NCI-H226 (cell line): ENCODE measurements around the gene C19orf25.
"Not testable (repeated sequence)": the region's sequence is repeated elsewhere in the genome, so short reads cannot be mapped to it uniquely, and the experiment has no call there.

ENCODE experiments used
- DNase-seq: peaks from one replicate; pipeline ENCODE4 v3.0.0-alpha.2; 2015

The C19orf25 gene

DNA sequence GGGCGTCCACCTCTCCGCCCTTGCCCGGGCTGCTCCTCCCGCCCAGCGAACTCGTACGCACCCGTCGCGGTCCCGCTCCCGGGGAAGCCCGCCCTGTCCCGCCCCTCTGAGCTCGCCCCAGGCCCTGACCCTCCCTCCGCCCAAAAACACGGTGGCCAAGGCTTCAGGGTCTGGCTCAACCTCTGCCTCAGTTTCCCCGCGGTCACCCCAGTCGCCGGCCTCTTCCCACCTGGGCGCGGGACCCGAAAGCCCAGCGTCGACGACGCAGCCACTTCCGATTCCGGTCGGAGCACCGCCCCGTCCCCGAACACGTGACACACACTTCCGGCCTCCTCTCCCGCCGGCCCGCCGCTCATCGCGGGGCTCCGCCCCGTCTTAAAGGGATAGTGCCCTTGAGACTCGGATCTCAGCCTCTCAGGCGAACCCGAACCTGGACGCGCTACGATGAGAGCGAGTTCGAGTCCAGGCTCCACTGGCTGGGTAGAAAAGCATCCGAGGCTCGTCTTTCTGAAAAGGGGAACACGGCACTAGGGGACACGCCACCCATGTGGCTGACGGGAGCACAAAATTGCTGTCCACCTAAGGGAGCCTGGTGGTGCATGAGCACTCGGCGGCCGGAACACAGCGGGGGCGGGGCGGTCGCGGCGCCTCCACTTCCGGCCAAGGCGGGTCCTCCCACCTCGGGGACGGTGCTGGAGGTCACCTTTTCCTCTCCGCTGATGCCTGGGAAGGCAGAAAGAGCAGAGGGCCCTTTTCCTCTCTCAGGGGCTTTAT lies at the start of gene C19orf25:
Gene C19orf25 (minus strand): TSS at position 282 of the 774 bp plus-strand sequence. CDS start 312 bp downstream, outside the sequence.
- DNase-seq = peak; percentile 93

DNA sequence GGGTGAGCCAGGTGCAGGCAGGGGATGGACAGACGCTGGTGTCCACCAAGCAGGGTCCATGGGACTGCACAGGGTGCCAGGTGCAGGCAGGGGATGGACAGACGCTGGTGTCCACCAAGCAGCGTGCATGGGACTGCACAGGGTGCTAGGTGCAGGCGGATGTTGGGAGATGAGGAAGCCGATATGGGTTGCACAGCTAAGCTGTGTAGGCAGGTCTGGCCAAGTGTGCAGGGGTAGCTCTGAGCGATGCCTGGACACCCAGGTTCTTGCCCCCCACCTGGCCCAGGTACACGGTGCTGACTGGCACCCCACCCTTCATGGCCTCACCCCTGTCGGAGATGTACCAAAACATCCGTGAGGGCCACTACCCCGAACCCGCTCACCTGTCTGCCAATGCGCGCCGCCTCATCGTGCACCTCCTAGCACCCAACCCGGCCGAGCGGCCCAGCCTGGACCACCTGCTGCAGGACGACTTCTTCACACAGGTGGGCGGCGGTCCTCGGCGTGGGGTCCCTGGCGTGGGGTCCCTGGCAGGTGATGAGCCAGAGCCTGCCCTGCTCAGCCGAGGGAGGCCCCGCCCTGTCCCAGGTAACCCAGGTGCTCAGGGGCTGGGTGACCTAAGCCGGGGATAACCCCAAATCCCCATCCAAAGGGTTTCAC lies 48.8 kb upstream of the C19orf25 start:
- DNase-seq = no peak

DNA sequence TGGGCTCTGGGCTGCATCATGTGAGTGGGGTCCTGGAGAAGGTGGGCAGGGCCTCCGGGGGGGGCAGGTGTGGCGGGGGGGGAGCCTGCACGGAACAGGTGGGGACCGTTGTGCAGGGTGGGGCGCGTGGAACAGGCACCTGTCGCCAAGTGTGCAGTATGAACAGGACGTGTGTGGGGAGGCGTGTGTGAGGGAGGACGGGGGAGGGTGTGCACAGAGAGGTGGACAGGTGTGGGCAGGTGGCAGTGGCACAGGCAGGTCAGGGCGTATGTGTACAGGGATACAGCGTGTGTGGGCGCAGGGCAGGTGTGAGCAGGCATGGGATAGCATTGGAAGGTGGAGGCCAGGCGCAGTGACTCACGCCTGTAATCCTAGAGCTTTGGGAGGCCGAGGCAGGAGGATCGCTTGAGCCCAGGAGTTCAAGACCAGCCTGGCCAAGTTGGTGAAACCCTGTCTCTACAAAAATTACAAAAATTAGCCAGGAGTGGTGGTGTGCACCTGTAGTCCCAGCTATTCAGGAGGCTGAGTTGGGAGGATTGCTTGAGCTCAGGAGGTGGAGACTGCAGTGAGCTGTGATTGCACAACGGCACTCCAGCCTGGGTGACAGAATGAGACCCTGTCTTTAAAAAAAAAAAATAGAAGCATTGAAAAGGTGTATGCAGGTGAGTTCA lies 48.1 kb upstream of the C19orf25 start:
- no peak for DNase-seq

DNA sequence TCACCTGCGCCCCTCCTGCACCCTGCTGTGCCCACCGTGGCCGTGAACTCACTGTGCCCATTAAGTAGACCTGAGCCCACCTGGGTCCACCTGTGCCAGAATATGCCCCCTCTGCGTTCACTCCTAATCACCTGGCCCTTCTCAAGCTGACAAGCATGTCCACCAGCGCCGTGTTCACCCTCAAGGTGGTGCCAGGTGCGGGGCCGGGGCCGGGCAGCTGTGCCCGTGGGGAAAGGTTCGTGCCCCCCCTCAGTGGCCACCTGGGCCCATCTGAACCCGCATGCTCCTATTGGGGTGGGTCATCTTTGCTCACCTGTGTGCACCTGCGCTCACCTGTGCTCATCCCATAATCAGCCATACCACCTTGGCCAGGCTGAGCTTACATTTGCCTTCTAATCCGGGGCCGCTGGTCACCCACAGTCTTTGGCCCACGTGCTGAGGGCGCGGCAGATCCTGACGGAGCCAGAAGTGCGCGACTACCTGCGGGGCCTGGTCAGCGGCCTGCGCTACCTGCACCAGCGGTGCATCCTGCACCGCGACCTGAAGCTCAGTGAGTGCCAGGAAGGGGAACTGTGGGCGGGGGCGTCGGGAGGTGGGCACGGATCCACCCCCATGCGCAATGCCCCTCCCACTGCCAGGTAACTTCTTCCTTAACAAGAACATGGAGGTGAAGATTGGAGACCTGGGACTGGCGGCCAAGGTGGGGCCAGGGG lies 47.2 kb upstream of the C19orf25 start:
- DNase-seq = no peak

DNA sequence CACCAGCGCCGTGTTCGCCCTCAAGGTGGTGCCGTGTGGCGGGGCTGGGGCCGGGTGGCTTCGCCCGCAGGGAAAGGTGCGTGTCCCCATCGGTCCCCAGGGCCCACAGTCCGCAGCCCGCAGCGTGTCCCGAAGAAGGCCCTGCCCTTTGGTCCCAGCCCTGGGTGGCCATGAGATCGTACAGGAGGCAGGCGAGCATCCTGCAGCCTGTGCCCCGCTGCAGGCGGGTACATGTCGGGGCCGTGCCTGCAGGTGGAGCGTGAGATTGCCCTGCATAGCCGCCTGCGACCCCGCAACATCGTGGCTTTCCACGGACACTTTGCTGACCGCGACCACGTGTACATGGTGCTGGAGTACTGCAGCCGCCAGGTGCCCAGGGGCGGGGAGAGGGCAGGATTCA lies 46.3 kb upstream of the C19orf25 start:
- DNase-seq = no peak

DNA sequence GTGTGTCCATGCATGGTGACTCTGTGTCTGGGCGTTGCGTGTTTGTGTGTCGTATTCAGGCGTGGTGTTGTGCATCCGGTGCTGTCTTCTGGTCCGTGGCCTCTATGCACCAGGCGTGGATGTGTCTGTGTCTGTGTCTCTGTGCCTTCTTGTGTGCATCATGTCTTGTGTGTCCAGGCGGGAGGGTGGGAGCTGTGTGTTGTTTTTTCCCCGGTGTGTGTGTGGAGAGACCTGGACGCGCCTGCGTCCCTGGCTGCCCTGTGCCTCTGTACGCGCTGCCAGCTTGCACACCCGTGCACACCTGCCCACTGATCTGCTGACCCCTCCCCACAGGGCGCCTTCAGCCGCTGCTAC lies 45.9 kb upstream of the C19orf25 start:
- no peak for DNase-seq

DNA sequence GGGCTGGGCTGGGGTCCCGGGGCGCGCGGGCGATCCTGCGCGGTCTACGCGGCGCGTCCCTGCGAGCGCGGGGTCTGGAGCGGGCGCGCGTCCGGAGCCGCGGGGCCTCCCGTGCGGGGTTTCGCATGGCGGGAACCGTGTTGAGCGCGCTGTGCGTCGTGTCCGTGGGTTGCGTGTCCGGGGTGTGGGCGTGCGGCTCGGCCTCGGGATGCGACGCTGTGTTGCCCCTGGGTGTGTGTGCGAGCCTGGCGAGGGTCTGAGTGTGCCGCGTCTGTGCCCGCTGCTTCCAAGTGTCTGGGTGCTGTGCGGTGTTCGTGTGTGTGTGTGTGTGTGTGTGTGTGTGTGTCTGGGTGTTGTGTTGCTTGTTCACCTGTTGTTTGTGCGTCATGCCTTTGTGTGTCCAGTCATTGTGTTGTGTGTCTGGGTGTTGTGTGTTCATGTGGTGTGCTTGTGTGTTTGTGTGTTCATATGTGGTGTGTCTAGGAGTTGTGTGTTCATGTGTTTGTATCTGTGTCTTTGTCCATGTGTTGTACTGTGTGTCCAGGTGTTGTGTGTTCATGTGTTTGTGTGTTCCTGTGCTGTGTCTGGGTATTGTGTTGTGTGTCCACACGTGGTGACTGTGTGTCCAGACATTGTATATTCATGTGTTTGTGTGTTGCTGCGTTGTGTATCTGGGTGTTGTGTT lies 45.4 kb upstream of the C19orf25 start:
- DNase-seq = no peak

DNA sequence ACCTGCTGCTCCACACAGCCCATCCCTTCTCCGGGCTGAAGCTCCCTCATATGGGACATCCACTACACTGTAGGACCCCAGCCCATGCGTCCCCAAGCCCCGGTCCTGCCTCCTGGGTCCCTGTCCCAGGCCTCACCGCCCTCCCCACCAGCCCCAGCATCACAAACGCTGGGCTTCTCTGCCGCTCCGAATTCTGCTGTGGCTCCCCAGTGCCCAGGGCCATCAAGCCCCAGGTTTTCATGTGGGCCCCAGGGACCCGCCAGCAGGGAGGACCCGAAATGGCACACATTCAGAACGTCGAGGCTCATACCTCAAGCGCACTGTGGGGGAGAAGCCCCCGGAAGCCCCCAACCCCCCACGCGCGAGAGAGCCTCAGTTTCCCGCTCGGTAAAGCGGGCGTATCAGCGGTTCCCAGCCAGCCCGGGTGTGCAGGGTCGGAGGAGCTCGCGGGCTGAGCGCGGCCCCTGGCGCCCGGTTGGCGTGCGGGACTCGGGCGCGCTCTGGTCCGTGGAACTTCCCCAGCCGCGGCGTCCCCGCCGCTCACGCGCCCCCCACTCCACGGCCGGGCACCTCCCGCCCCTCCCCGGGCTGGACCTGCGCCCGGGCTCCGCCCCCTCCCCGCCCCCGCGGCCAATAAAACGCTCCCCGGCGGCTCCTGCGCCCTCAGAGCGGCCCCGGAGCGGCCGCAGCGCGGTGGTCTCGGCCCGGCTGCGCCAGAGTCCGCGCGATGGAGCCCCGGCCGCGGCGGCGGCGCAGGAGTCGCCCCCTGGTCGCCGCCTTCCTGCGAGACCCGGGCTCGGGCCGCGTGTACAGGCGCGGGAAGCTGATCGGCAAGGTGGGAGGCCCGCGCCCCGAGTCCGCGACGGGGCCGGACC lies 44.6 kb upstream of the C19orf25 start, which contains the start of gene PLK5:
Gene PLK5 (plus strand): TSS at position 666 of the 875 bp plus-strand sequence. CDS start 2,920 bp downstream, outside the sequence.
- no peak for DNase-seq

DNA sequence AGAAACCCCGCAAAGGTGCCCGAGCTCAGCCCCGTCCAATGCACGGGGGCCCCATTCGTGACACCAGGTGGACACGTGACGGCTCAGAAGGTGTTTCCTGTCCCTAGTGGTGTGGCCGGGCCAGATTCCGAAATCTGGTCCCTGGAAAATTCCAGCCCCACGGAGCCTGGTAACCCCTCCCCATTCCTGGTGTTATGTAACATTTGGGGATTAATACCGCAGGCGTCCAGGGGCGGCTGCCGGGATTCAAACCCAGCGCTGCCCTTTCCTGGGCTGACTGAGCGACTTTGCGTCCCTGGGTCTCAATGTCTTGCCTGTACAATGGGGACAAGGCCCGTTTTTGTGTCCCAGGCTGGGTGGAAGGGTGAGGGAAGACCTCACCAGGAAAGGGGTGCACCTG lies 43.8 kb upstream of the C19orf25 start:
- DNase-seq = no peak

DNA sequence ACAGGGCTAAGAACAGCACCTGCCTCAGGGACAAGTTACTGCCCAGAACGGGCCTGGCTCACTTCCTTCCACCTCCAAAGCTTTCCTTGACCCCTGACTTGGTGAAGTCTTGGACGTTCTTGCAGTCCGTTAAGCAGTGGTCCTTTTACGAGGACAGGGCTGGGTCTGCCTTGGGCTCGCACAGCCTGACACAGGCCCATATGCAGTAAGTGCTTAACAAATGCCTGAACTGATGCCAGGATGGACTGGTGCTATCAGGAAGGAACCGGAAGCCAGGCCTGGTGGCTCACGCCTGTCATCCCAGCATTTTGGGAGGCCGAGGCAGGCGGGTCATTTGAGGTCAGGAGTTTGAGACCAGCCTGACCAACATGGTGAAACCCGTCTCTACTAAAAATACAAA lies 43.0 kb upstream of the C19orf25 start:
- DNase-seq = no peak

DNA sequence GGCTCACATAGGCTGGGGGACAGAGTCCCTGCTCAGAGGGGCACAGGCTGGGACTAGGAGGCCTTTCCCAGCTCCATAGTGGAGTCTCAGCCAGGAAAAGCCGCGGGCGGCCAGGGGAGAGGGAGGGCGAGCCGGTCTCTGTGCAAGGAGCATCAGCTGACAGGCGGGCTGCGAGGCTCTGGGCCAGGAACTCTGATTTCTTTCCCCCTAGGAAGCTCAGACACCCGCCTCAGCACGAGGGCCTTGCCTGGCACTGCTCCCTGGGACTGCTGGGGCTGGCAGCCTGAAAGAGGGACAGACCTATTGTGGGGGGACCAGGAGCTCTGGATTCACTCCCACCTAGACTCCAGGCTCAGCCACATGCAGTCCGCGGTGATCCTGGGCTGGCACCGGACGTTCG lies 42.6 kb upstream of the C19orf25 start:
- DNase-seq = no peak

DNA sequence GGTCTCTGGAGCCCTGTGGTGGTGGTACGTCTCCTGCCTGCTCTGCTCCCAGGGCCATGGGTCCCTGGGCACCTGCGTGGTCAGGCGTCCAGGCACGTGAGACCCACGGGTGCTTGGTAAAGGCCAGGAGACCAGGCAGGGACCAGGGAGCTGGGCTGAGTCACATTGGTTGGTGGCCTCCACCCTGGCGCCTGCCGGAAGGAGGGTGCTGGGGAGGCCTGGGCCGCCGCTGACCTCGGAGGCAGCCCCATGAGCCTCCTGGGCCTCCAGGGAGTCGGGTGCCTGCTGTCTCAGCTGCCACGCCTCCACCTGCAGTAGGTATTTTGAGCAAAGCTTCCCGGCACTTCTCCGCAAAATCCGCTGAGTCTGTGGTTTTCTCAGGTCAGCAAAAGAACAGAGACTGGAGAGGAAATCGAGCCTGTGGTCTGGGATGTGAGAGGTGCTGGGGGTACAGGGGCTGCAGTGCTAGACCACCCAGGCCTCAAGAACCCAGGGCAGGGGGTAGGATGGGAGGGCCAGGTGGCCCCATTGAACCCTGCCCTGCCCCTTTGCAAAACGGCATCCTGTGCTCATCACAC lies 41.3 kb upstream of the C19orf25 start:
- no peak for DNase-seq

DNA sequence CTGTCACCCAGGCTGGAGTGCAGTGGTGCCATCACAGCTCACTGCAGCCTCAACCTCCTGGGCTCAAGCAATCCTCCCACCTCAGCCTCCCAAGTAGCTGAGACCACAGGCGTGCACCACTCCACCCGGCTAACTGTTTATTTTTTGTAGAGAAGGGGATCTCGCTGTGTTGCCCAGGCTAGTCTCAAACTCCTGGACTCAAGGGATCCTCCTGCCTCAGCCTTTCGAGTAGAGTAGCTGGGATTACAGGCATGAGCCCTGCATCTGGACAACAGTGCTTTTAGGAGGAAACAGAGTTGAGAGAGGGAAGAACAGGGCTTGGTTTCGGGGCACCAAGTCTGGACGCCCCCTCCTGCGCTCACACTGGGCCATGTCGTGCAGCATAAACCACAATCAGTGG lies 40.8 kb upstream of the C19orf25 start:
- DNase-seq = not testable (repeated sequence)

DNA sequence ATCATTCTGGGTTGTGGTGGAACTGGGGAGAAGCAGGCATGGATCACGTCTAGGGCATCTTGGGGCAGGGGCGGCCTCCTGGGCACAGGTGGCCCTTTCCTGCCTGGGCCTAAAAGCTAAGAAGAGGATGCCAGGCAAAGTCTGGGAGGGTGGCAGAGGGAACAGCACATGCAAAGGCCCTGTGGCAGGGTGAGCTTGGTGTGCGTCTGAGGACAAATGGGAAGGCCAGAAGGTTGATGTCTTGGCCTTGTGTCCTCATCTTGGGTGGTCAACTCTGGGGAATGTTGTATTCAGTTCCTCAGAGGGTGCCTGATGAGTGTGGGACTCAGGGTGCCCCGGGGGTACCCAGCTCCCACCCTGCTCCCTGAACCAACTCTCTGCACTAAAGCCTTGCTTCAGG lies 39.5 kb upstream of the C19orf25 start:
- no peak for DNase-seq

DNA sequence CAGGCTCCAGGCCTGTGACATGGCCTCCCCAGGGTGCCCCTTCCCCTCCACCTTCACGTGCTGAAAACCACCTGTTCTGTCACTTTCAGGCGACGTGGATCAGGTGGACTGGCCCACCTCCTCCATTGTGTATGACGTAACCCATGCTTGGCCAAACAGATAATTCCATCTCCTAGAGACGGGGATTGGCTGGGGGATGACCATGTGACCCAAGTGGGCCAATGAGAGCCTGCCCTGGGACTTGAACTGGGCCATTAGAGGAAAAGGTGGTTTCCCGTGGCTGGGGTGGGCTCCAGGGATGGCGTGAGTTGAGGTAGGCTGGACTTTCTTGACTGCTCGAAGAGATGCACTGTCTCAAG lies 37.4 kb upstream of the C19orf25 start:
- DNase-seq = no peak

DNA sequence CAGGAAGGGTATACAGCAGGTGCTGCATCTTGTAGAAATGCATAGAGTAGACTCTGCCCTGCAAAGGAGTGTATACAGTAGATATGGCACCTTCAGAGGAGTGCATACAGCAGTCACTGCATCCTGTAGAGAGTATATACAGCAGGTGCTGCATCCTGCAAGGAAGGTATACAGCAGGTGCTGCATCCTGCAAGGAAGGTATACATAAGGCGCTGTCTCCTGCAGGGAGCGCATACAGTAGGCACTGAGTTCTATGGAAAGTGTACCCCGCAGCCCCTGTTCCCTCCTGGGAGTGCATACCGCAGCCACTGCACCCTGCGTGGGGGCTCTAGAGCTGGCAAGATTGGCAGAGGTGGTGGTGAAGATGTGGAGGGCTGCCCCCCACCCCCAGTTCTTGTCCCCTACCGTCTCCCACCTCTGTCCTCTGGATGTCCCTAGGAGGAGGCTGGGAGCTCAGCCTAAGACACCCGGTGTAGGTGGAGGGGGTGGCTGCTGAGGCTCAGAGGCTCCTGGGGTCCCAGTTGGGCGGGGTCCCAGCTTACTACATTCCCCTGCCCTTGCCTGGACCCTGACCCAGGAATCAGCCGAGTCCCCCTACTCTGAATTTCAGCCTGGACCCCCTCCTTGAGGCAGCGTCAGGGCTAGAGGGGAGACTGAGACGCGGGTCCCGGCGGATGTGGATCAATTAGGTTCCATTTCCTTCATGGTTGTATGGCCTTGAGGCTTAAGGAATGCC lies 36.1 kb upstream of the C19orf25 start:
- DNase-seq = no peak

DNA sequence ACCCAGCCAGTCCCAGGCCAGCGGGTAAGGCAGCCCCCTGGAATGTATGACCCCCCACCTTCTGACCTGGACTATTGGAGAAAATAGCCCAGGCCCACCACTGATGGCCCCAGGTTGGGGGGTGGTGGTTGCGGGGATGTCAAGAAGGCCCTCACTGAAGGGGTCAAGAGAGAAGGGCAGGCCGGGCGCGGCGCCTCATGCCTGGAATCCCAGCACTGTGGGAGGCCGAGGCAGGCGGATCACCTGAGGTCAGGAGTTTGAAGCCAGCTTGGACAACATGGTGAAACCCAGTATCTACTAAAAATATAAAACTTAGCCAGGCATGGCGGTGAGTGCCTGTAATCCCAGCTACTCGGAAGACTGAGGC lies 35.3 kb upstream of the C19orf25 start:
- DNase-seq = no peak

DNA sequence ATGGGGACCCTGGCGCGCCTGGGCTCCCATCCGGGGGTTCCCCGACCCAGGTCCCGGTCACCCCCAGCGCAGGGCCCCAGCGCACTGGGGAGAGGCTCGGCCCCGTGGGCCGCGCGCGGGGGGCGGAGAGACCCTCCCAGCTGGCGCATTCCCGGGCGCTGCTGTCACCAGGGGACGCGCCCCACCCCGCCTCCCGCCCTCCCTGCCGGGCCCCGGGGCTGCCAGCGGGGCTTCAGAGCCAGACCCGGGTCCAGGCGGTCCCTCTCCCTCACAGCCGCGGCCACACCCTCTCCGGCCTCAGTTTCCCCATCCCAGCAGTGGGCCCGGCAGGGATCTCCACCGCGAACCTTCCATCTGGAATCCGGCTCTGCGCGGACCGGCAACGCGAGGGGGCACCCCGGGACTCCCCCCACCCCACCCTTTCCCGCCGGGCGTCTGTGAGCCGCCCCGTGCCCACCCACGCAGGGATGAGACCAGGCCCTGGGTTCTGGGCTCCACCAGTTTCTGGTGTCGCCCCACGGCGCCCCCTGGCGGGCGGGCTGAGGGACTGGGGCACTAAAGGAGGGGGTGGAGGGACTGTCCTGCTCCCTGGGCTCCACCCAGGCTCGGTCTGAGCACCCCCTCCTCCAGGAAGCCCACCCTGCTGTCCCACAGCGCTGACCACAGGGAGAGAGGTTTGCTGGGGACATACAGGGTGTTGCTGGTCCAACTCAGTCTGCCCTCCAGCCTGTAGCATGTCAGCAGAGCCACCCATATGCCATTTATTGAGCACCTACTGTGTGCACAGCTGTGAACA lies 34.7 kb upstream of the C19orf25 start:
- peak; percentile 52 for DNase-seq

DNA sequence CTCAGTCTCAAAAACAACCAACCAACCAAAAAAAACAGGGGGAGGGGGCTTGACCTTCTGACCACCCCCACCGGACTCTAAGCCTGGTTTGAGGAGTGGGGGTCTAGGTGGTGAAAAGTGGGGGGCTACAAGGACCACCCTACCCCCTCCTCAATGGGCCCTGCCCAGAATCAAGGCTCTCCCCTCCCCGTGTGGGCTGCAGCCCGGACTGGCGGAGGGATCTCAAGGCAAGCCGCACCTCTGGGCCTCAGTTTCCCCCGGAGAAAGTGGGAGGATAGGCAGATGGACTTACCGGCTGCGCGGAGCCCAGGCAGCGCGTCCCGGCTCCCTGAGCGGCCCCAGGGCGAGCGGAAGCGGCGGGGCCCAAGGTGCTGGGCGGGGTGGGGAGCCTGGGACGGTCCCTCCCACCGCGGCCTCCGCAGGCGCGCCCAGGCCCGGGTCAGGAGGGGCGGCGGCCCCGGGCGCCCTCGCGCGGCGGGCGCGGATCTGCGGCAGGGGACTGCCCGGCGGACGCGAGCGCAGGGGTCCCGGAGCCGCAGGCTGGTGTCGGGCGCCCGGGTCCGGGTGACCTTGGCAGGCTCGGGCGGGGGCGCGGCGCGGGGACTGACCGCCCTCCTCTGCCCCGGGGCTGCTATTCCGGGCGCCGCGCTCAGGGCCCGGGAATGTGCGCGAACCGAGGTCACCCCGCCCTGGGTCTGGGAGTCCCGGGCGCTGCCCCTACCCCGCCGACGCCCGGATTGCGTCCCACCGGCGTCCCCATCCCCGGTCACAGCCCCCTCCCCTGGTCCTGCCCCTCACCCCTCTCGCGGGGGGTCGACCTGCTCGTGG lies 33.9 kb upstream of the C19orf25 start, which contains the start of gene ADAMTSL5:
Gene ADAMTSL5 (minus strand): TSS at position 349 of the 828 bp plus-strand sequence. CDS start 2,076 bp downstream, outside the sequence.
- DNase-seq = peak; percentile 73
